Measurements from ENCODE around the gene SFSWAP.

GRCh38 chr12:131693149-131693548 is 17.7 kb upstream of the SFSWAP start:
- TF ChIP-seq POLR2A (IDR thresholded peaks at IDR 0.05) (no peak), CTCF (IDR thresholded peaks at IDR 0.05) (no peak), EP300 (IDR thresholded peaks at IDR 0.05) (no peak)

All from stomach (tissue), 4 donors.